C4-2B (cell line): Measurements from ENCODE around the gene BMP4.

Experiments used
- H3K27ac ChIP-seq: fragments of 450-650 bp; 2 replicates; pipeline ENCODE4 v1.5.1; 2017
- ZFX ChIP-seq: fragments of 450-650 bp; IDR thresholded peaks from 2 replicates; pipeline ENCODE4 v1.6.1; 2017
- TF ChIP-seq, protein P1 (sequence below): fragments of 450-650 bp; conservative IDR thresholded peaks from 2 replicates; pipeline ENCODE4 v1.5.1; 2017; ENCODE audit warnings: mild to moderate bottlenecking

BMP4 gene

DNA sequence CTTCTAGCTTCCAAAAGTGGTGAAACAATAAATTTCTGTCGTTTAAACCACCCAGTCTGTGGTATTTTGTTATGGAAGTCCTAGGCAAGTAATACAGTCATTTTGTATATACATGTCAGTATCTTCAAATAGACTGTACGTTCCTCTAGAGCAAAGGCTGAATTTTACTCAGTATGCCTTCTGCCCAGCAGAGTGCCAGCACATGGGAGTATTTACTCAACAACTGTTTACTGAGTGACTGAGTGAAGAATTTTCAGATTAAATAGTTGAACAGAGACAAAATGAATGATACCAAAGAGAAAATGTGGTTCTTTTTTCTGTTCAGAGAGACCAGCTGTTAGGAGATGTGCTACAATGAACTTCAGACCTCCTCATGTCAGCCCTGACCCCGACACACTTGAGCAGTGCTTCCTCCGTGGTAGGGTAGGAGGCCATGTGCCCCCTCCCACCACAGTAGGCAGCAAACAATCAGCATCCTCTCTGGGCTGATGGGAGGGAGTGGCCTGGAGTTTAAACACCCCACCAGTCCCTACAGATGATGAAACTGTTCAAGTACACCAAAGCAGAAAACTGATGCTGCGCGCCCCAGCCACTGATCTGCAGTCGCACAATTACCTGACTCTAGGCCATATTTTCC is 21.7 kb downstream of the BMP4 start:
- TF ChIP-seq, protein P1, sequence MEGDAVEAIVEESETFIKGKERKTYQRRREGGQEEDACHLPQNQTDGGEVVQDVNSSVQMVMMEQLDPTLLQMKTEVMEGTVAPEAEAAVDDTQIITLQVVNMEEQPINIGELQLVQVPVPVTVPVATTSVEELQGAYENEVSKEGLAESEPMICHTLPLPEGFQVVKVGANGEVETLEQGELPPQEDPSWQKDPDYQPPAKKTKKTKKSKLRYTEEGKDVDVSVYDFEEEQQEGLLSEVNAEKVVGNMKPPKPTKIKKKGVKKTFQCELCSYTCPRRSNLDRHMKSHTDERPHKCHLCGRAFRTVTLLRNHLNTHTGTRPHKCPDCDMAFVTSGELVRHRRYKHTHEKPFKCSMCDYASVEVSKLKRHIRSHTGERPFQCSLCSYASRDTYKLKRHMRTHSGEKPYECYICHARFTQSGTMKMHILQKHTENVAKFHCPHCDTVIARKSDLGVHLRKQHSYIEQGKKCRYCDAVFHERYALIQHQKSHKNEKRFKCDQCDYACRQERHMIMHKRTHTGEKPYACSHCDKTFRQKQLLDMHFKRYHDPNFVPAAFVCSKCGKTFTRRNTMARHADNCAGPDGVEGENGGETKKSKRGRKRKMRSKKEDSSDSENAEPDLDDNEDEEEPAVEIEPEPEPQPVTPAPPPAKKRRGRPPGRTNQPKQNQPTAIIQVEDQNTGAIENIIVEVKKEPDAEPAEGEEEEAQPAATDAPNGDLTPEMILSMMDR, result no peak
- TF ChIP-seq ZFX, result no peak
- no peak overlapping the region for H3K27ac ChIP-seq

DNA sequence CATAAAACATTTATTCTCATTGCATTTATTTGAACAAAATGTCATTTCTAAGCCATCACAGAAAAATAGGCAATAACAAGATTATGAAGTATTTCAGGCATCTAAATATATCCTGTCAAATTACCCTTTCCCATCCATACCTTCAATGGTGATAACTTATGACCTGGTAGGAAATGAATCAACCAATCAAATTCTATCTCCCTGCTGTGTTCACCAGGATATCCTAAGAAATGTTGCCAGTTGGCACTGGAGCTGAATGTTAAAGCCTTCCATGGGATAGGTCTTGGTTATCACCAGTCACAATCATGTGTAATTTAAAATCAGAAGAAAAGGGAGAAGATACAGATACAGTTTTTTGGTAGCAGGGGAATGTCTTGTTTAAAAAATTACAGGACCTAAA is 23.7 kb downstream of the BMP4 start:
- H3K27ac ChIP-seq, result no peak overlapping the region
- no peak for TF ChIP-seq ZFX
- TF ChIP-seq, protein P1, result no peak

DNA sequence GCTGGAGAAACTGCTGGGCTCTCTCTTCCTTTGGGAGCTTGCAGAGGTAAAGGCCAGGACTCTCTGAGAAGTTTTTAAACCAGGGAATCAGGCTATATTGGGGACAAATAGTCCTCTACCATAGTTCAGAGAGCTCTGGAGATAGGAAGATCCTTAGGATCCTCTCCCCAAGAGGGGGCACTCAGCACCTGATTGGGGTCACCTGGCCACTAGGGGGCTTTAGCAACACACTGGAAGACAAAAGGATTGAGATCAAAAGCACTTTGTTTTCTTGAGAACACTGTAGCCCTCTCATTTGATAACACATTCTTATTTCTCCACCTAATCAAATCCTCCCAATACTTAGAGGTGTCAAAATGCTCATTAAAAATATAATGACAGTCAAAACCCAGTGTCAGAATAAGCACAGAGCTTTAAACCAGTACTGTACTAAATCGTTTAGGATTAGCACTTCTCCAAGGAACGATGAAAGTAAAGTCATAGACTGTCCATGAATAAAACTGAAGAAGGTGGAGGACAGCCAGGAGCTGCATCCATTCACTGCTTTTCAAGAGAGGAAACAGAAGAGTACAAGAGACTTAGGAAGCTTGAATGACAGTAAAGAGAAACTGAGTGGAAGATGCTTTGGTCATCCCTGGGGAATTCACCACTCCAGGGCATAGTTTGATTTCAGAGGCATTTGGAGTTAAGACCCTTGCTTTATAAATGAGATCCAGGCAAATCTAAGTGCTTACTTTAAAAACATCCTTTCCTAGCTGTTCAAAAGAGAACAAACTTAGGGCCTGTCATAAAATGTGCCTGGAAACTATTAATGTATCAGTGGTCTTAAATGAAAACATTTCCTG is 26.5 kb downstream of the BMP4 start:
- TF ChIP-seq, protein P1, result peak; percentile 82
- TF ChIP-seq ZFX, result no peak
- no peak overlapping the region for H3K27ac ChIP-seq

DNA sequence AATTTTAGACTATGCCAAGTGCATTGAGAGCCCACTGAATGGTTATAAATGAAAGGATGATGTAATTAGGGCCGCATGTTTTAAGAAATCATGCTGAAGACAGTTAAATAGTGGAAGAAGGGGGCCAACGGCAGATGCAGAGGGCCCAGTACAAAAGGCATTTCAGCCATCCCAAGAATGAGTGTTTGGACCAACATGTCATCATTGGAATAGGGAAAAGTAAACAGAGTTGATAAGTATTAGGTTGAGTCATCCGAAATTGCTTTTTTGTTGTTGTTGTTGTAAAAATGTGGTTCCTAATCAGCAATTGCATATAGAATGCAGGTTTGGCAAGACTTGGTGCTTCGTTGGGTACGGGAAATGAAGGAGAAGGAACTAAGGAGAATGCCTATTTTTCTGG is 29.5 kb downstream of the BMP4 start:
- no peak overlapping the region for H3K27ac ChIP-seq

DNA sequence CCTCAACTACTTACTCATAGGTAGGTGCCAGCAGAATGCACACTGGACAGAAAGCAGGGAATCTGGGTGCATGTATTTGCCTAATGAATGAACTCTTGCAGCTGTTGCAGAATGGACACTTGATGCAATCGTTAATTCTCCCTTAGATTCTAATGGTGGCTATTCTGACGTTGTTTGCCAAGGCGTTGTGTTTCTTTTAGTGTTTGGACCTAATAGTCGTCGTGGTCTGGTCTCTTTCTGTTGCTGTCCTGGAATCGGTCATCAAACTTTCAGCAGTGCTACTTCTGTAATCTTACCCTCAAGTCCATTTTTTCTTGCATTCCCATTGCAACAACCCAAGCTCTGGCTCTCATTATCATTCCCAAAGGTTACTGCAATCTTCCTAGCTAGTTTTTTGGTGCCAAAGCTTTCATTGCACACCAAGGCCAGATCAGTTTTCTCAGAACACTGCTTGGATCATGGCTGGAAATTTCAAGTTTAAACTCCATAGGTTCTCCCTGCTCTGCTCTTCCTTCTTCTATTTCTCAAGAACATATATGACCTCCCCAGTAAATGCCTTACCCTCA is 31.3 kb downstream of the BMP4 start:
- H3K27ac ChIP-seq, result no peak overlapping the region
- TF ChIP-seq, protein P1, result no peak
- TF ChIP-seq ZFX, result no peak

More for the DNA sequence above, 29.5 kb downstream of the BMP4 start:
- TF ChIP-seq, protein P1, result no peak
- no peak for TF ChIP-seq ZFX

DNA sequence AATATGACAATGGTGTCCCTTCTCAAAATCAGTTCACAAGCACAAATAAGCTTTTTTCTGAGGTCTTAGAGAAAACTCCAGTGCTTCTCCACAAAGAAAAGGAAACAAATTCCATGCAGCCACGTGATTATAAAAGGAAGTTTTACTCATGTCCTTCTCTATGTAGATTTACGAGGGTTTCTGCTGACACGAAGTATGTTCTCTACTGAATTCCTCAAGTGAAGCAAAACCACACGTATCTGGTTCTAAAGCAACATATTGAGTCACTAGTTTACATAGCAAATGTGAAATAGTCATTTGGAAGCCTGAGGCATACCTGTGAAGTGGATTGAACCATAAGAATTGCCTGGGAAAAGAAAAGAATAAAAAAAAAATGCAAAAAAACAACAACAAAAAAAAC is 31.9 kb downstream of the BMP4 start:
- TF ChIP-seq, protein P1, result no peak
- no peak for TF ChIP-seq ZFX
- no peak overlapping the region for H3K27ac ChIP-seq

DNA sequence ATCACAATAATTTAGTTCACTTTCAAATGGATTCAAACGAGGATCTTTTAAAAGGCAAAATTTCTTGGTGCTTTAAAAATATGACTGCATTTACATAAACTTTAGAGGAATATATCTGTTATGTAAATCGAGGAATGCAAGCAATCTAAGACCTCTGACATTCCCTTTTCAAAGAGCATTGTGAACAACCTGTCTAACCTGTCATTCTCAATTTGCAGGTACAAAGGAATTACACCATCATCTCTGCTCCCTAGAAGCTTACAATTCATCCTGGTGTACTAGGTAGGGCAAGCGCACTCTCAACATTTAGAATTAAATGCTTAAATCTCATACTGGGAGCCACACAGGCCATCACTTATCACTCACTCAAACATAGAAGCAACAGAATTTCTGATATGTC is 35.6 kb downstream of the BMP4 start:
- no peak overlapping the region for H3K27ac ChIP-seq
- TF ChIP-seq ZFX, result no peak
- TF ChIP-seq, protein P1, result no peak
